DOHH2 (cell line): ENCODE data around the gene C16orf96.

ENCODE experiments used
- H3F3A ChIP-seq: fragments of 200-600 bp; sonication (generic), shearing (Covaris generic); 2 replicates; pipeline ENCODE4 v1.6.0; 2016; ENCODE audit warnings: antibody characterized with exemption, mild to moderate bottlenecking; ENCODE audit not compliant: control insufficient read depth, insufficient read depth
- H3K27ac ChIP-seq: fragments of 200-600 bp; sonication (generic); 2 replicates; pipeline ENCODE4 v1.5.1; 2014; ENCODE audit warnings: low read depth, mild to moderate bottlenecking, low read length, moderate library complexity
- H3K27me3 ChIP-seq: fragments of 200-600 bp; sonication (generic); 2 replicates; pipeline ENCODE4 v1.6.1; 2014; ENCODE audit warnings: mild to moderate bottlenecking, low read length, mixed read lengths; ENCODE audit not compliant: control insufficient read depth
- H3K36me3 ChIP-seq: fragments of 200-600 bp; sonication (generic); 2 replicates; pipeline ENCODE4 v1.6.1; 2014; ENCODE audit warnings: mild to moderate bottlenecking, low read length, moderate library complexity, mixed read lengths; ENCODE audit not compliant: control insufficient read depth
- H3K4me1 ChIP-seq: fragments of 200-600 bp; sonication (generic); 2 replicates; pipeline ENCODE4 v1.6.1; 2014; ENCODE audit warnings: mild to moderate bottlenecking, low read length, mixed read lengths; ENCODE audit not compliant: control insufficient read depth
- H3K4me2 ChIP-seq: fragments of 200-600 bp; sonication (generic); 2 replicates; pipeline ENCODE4 v1.6.0; 2014; ENCODE audit warnings: mild to moderate bottlenecking, low read length, moderate library complexity
- H3K4me3 ChIP-seq: fragments of 200-600 bp; sonication (generic); 2 replicates; pipeline ENCODE4 v1.5.1; 2014; ENCODE audit warnings: mild to moderate bottlenecking, low read length, mixed read lengths
- H3K79me2 ChIP-seq: fragments of 200-600 bp; sonication (generic); 2 replicates; pipeline ENCODE4 v1.6.1; 2014; ENCODE audit warnings: mild to moderate bottlenecking, low read length, mixed read lengths; ENCODE audit not compliant: control insufficient read depth
- H3K9me2 ChIP-seq: fragments of 200-600 bp; sonication (generic); replicated peaks from 2 replicates; pipeline ENCODE4 v1.6.1; 2014; ENCODE audit warnings: mild to moderate bottlenecking, low read length, mixed read lengths; ENCODE audit not compliant: control insufficient read depth
- H3K9me3 ChIP-seq: fragments of 200-600 bp; sonication (generic); 2 replicates; pipeline ENCODE4 v1.6.1; 2014; ENCODE audit warnings: antibody characterized with exemption, low read length, mixed read lengths; ENCODE audit not compliant: control insufficient read depth, insufficient read depth
- H4K20me1 ChIP-seq: fragments of 200-600 bp; sonication (generic); 2 replicates; pipeline ENCODE4 v1.6.0; 2014; ENCODE audit warnings: low read depth, mild to moderate bottlenecking, antibody characterized with exemption, low read length, moderate library complexity; ENCODE audit not compliant: control insufficient read depth, insufficient read depth
- EZH2phosphoT487 ChIP-seq: fragments of 200-600 bp; sonication (generic); IDR thresholded peaks from 2 replicates; pipeline ENCODE4 v1.6.1; 2017; ENCODE audit warnings: borderline replicate concordance, mild to moderate bottlenecking, antibody characterized with exemption, low read length, moderate library complexity, mixed read lengths
- TF ChIP-seq, protein P1 (sequence below): fragments of 200-600 bp; sonication (generic); IDR thresholded peaks from one replicate; pipeline ENCODE4 v1.5.1; 2014; ENCODE audit warnings: antibody characterized with exemption, mild to moderate bottlenecking, low read depth, low read length; ENCODE audit not compliant: poor library complexity, severe bottlenecking

The C16orf96 gene

DNA sequence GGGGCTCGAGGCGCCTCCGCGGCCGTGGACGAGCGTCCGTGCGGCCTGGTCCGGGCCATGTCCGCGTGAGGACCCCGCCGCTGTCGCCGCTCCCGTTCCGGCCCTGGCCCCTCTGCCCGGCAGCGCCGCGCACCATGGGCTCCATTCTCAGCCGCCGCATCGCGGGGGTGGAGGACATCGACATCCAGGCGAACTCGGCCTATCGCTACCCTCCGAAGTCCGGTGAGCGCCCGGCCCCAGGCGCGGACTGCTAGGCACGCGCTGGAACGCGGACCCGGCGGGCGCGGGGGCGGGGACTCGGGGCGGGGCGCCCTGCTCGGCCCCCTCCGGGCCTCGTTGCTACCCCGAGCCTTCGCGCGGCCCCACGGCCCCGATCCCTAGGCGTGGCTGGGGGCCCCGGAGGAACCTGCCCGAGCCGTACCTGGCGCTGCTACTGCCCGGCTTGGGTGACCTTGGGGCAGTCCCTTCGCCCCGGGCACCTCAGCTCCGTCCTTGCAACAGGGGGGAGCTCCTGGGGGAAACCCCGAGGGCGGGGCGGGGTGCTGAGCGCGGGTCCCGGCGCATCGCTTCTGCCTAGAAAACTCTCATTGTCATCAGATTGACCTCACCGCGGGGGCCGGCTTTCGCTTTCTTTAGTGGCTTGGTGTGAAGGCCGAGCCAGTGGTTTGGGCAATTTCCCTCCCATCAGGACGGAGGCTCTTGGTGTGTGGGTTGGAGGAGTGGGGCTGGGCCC lies 68.9 kb downstream of the C16orf96 start:
- TF ChIP-seq, protein P1, sequence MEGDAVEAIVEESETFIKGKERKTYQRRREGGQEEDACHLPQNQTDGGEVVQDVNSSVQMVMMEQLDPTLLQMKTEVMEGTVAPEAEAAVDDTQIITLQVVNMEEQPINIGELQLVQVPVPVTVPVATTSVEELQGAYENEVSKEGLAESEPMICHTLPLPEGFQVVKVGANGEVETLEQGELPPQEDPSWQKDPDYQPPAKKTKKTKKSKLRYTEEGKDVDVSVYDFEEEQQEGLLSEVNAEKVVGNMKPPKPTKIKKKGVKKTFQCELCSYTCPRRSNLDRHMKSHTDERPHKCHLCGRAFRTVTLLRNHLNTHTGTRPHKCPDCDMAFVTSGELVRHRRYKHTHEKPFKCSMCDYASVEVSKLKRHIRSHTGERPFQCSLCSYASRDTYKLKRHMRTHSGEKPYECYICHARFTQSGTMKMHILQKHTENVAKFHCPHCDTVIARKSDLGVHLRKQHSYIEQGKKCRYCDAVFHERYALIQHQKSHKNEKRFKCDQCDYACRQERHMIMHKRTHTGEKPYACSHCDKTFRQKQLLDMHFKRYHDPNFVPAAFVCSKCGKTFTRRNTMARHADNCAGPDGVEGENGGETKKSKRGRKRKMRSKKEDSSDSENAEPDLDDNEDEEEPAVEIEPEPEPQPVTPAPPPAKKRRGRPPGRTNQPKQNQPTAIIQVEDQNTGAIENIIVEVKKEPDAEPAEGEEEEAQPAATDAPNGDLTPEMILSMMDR = no peak
- no peak for TF ChIP-seq EZH2phosphoT487
- H3K27ac ChIP-seq = no peak overlapping the region
- H3K9me2 ChIP-seq = no peaks in the 10 kb centered on the region
- H3K36me3 ChIP-seq = peaks cover 7% of the 10 kb centered on the region
- peaks cover 48% of the 10 kb centered on the region for H3K79me2 ChIP-seq
- H3K4me3 ChIP-seq = peak overlapping the region; percentile 90
- peak overlapping the region; percentile 92 for H3K4me2 ChIP-seq
- peaks cover 17% of the 10 kb centered on the region; the same call in 1 of the 2 replicates for H4K20me1 ChIP-seq
- H3K4me1 ChIP-seq = peaks cover 22% of the 10 kb centered on the region
- H3K9me3 ChIP-seq = no peaks in the 10 kb centered on the region
- H3F3A ChIP-seq = no peaks in the 10 kb centered on the region
- H3K27me3 ChIP-seq = no peaks in the 10 kb centered on the region

DNA sequence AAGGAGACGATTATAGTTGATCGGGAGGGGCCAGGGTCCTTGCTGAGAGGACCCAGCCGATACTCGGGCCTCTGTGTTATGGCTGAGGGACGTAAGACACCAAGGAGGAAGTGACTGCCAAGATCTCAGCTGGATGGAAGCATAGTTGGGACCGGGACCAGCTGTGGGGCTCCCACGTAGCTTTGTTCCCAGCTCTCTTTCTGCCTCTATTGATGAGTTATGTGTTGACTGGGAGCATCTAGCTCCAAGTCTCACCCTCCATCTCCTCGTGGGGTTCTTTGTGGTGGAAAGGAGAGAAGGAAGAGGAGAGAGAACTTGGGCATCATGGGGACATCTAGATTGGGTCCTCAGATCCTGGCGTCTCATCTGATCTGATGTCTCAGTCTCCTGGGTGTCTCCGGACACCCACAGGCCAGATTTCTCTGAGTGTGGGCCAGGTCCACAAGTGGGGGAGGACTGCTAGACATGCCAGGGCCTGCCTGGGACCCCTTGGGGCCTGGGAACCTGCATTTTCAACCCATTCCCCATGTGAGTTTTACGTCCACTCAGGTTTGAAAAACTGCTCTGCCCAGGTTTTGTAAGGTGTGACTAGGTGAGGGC lies 69.5 kb downstream of the C16orf96 start:
- H3K36me3 ChIP-seq = peaks cover 7% of the 10 kb centered on the region
- H3K9me3 ChIP-seq = no peaks in the 10 kb centered on the region
- no peak overlapping the region for H3K27ac ChIP-seq
- H3K4me2 ChIP-seq = peak overlapping the region; percentile 92
- H3F3A ChIP-seq = no peaks in the 10 kb centered on the region
- TF ChIP-seq EZH2phosphoT487 = no peak
- TF ChIP-seq, protein P1 = no peak
- peaks cover 22% of the 10 kb centered on the region for H3K4me1 ChIP-seq
- H3K27me3 ChIP-seq = no peaks in the 10 kb centered on the region
- H3K79me2 ChIP-seq = peaks cover 54% of the 10 kb centered on the region
- peak overlapping the region; percentile 90 for H3K4me3 ChIP-seq
- peaks cover 17% of the 10 kb centered on the region; the same call in 1 of the 2 replicates for H4K20me1 ChIP-seq
- H3K9me2 ChIP-seq = no peaks in the 10 kb centered on the region

DNA sequence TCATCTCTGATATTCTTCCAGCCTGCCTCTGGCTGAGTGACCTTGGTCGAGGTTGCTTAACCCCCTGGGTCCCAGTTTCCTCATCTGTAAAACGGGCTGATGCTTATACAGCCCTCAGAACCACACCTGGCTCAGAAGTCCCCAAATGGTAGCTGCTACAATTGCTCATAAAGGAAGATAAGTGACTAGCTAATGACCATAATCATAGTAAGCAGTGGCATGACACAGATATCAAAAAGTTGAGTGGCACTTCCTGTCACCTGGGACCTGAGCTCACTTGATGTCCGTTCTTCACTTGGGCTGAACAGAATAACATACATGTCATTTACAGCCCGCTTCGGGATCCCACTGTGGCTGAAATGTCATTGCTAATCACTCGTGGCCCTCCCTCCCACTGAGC lies 70.3 kb downstream of the C16orf96 start:
- Histone ChIP-seq H3K4me1 (peaks cover 22% of the 10 kb centered on the region), H4K20me1 (peaks cover 17% of the 10 kb centered on the region; the same call in 1 of the 2 replicates), H3F3A (no peaks in the 10 kb centered on the region), H3K4me2 (peak overlapping the region; percentile 92), H3K27me3 (no peaks in the 10 kb centered on the region), H3K4me3 (peak overlapping the region; percentile 90), H3K27ac (no peak overlapping the region), H3K36me3 (peaks cover 11% of the 10 kb centered on the region), H3K79me2 (peaks cover 62% of the 10 kb centered on the region), H3K9me3 (no peaks in the 10 kb centered on the region; the same call in 1 of the 2 replicates), H3K9me2 (no peaks in the 10 kb centered on the region)
- TF ChIP-seq, protein P1 = no peak
- no peak for TF ChIP-seq EZH2phosphoT487
